IPS-11a (cell line): Measurements from ENCODE around the gene TRMT2B.
"Not testable (repeated sequence)": the region's sequence is repeated elsewhere in the genome, so short reads cannot be mapped to it uniquely, and the experiment has no call there.

Experiments
- H3K4me3 ChIP-seq: one replicate; pipeline ENCODE4 v1.5.1; 2013; ENCODE audit warnings: low read depth, low read length, control low read depth

TRMT2B gene

GRCh38 chrX:101009090-101009489, 42.8 kb downstream of the TRMT2B start:
- H3K4me3 ChIP-seq: no peak overlapping the region

GRCh38 chrX:100999451-100999850, 52.5 kb downstream of the TRMT2B start:
- no peak overlapping the region for H3K4me3 ChIP-seq

- no peak overlapping the region for H3K4me3 ChIP-seq
These were observed 56.4 kb downstream of the TRMT2B start for GRCh38 chrX:100995469-100995868.

- H3K4me3 ChIP-seq: no peak overlapping the region
These were observed 57.3 kb downstream of the TRMT2B start for GRCh38 chrX:100994352-100995281.

GRCh38 chrX:100990139-100990538, 61.8 kb downstream of the TRMT2B start:
- H3K4me3 ChIP-seq: no peak overlapping the region

- H3K4me3 ChIP-seq: no peak overlapping the region
These were observed 67.1 kb downstream of the TRMT2B start for GRCh38 chrX:100984818-100985217.

GRCh38 chrX:100981498-100981845, 70.4 kb downstream of the TRMT2B start:
- not testable (repeated sequence) for H3K4me3 ChIP-seq

GRCh38 chrX:100980608-100981497, 71.1 kb downstream of the TRMT2B start:
- H3K4me3 ChIP-seq: no peak overlapping the region

- H3K4me3 ChIP-seq: no peak overlapping the region
These were observed 71.9 kb downstream of the TRMT2B start for GRCh38 chrX:100979881-100980607.

GRCh38 chrX:100976211-100976610, 75.7 kb downstream of the TRMT2B start:
- H3K4me3 ChIP-seq: no peak overlapping the region

GRCh38 chrX:100975212-100975611, 76.7 kb downstream of the TRMT2B start:
- no peak overlapping the region for H3K4me3 ChIP-seq

- H3K4me3 ChIP-seq: no peak overlapping the region
These were observed 78.5 kb downstream of the TRMT2B start for GRCh38 chrX:100973411-100973810.

- H3K4me3 ChIP-seq: no peak overlapping the region
These were observed 82.0 kb downstream of the TRMT2B start for GRCh38 chrX:100969936-100970335.

GRCh38 chrX:100969408-100969807, 82.5 kb downstream of the TRMT2B start, which contains the start of gene ARL13A:
TSS of gene ARL13A (plus strand) at chrX:100969708. CDS start at chrX:100973690, 3,982 bp downstream.
- H3K4me3 ChIP-seq: no peak within 1 kb of the TSS

- H3K4me3 ChIP-seq: no peak overlapping the region
These were observed 87.5 kb downstream of the TRMT2B start for GRCh38 chrX:100964362-100964761.

GRCh38 chrX:100962811-100963210, 89.1 kb downstream of the TRMT2B start:
- H3K4me3 ChIP-seq: no peak overlapping the region
